HCT116 (cell line): ENCODE measurements around the gene RAVER2. TPM values are rescaled to one million over a fixed set of nuclear protein-coding genes. Genes with fewer than 3 reads are reported as not detected.

Experiments
- ATAC-seq: fragments of 200-7000 bp; cut with Tn5 transposase; 2 replicates; pipeline ENCODE4 v1.9.1; 2020; ENCODE audit warnings: mild to moderate bottlenecking, moderate library complexity
- BruUV-seq: library from RNA; stranded (reverse); fragments of 400-500 nt; replicated peaks from 2 replicates; lab custom pipeline; 2021; lab: Mats Ljungman, UMichigan
- CTCF ChIA-PET: fragments of 300-600 bp; sonication (Branson Sonifier 250); formaldehyde crosslinking; loops from one replicate; lab custom pipeline; 2021; ENCODE audit warnings: antibody characterized with exemption; lab: Charles Lee
- POLR2A ChIA-PET: fragments of 300-600, 350-600 bp; sonication (Branson Sonifier 250); formaldehyde crosslinking; loops from one replicate; lab custom pipeline; 2021; ENCODE audit warnings: antibody characterized with exemption; lab: Charles Lee
- RAD21 ChIA-PET, 2 experiments: fragments of 300-600 bp; sonication (Branson Sonifier 250); formaldehyde crosslinking; loops; one replicate each; lab custom pipeline; 2023; ENCODE audit warnings: low total read pairs in 2 of 2; ENCODE audit not compliant: uncharacterized antibody in 2 of 2, unreplicated experiment in 2 of 2, low non-redundant PET in 1 of 2; lab: Charles Lee
- DNase-seq: peaks from one replicate; pipeline ENCODE4 v3.0.0-alpha.2; 2010; ENCODE audit warnings: low read depth, low spot score
- H2AFZ ChIP-seq: fragments of 200-600 bp; shearing (Covaris generic), sonication (generic); 2 replicates; pipeline ENCODE4 v1.6.1; 2017; ENCODE audit warnings: low read depth, mixed run types, mixed read lengths, antibody characterized with exemption, low read length; ENCODE audit not compliant: poor library complexity, severe bottlenecking
- H3K27ac ChIP-seq: 2 replicates; pipeline ENCODE4 v1.5.1; 2012; ENCODE audit warnings: low read depth, low read length
- H3K27me3 ChIP-seq: fragments of 200-600 bp; sonication (generic); 2 replicates; pipeline ENCODE4 v1.6.1; 2016; ENCODE audit warnings: mixed run types, low read length, mixed read lengths; ENCODE audit not compliant: insufficient read depth
- H3K36me3 ChIP-seq, 2 experiments: fragments of 200-500 bp in 1 of 2; fragments of 200-600 bp in 1 of 2; sonication (Bioruptor generic) in 1 of 2; sonication (generic) in 1 of 2; 2 replicates each; pipeline versions ENCODE4 v1.5.1 to v1.6.1; 2014 to 2016; ENCODE audit warnings: low read length in 2 of 2, inconsistent platforms in 1 of 2, mixed read lengths in 1 of 2, mixed run types in 1 of 2; ENCODE audit not compliant: insufficient read depth in 2 of 2, control insufficient read depth in 1 of 2
- H3K4me1 ChIP-seq, 2 experiments: fragments of 200-600 bp in 1 of 2; sonication (generic) in 1 of 2; 2 replicates each; pipeline versions ENCODE4 v1.5.1 to v1.6.1; 2012 to 2017; ENCODE audit warnings: low read length in 2 of 2, inconsistent platforms in 1 of 2, mild to moderate bottlenecking in 1 of 2, mixed read lengths in 1 of 2, mixed run types in 1 of 2, moderate library complexity in 1 of 2; ENCODE audit not compliant: insufficient read depth in 2 of 2, control insufficient read depth in 1 of 2
- H3K4me2 ChIP-seq: fragments of 200-600 bp; sonication (generic); 2 replicates; pipeline ENCODE4 v1.6.1; 2017; ENCODE audit warnings: mixed run types, low read length, mixed read lengths
- H3K4me3 ChIP-seq, 2 experiments: fragments of 200-600 bp in 1 of 2; sonication (generic) in 1 of 2; replicated peaks in 1 of 2; 2 replicates each; pipeline ENCODE4 v1.5.1; 2011 to 2016; ENCODE audit warnings: low read length in 2 of 2, control low read depth in 1 of 2, low read depth in 1 of 2, mild to moderate bottlenecking in 1 of 2, mixed read lengths in 1 of 2, mixed run types in 1 of 2
- H3K79me2 ChIP-seq: fragments of 200-600 bp; sonication (generic); 2 replicates; pipeline ENCODE4 v1.6.1; 2017; ENCODE audit warnings: mild to moderate bottlenecking, mixed run types, low read length, moderate library complexity, mixed read lengths; ENCODE audit not compliant: insufficient read depth
- H3K9ac ChIP-seq: fragments of 200-600 bp; sonication (generic); 2 replicates; pipeline ENCODE4 v1.6.1; 2016; ENCODE audit warnings: low read length, mixed read lengths
- H3K9me2 ChIP-seq: fragments of 200-600 bp; sonication (generic), shearing (Covaris generic); 2 replicates; pipeline ENCODE4 v1.6.1; 2017; ENCODE audit warnings: mixed run types, mild to moderate bottlenecking, moderate library complexity; ENCODE audit not compliant: insufficient read depth
- H3K9me3 ChIP-seq, 2 experiments: fragments of 200-500 bp in 1 of 2; fragments of 200-600 bp in 1 of 2; sonication (Bioruptor generic) in 1 of 2; sonication (generic) in 1 of 2; 2 replicates each; pipeline ENCODE4 v1.6.1; 2014 to 2017; ENCODE audit warnings: low read length in 2 of 2, mixed read lengths in 2 of 2, inconsistent platforms in 1 of 2, low read depth in 1 of 2, mild to moderate bottlenecking in 1 of 2, mixed run types in 1 of 2, moderate library complexity in 1 of 2; ENCODE audit not compliant: control insufficient read depth in 1 of 2, insufficient read depth in 1 of 2
- H4K20me1 ChIP-seq: fragments of 200-600 bp; sonication (generic), shearing (Covaris generic); 2 replicates; pipeline ENCODE4 v1.6.1; 2017; ENCODE audit warnings: mixed run types, mild to moderate bottlenecking, moderate library complexity; ENCODE audit not compliant: insufficient read depth
- ELF1 ChIP-seq: IDR thresholded peaks from 2 replicates; pipeline ENCODE4 v1.6.1; 2012; ENCODE audit warnings: low read depth, borderline replicate concordance
- EZH2 ChIP-seq: fragments of 200-600 bp; sonication (generic); IDR thresholded peaks from 2 replicates; pipeline ENCODE4 v1.6.1; 2017; ENCODE audit warnings: antibody characterized with exemption, mixed run types
- FOSL1 ChIP-seq: IDR thresholded peaks from 2 replicates; pipeline ENCODE4 v1.6.1; 2012; ENCODE audit warnings: low read depth
- JUND ChIP-seq: IDR thresholded peaks from 2 replicates; pipeline ENCODE4 v1.6.1; 2012
- POLR2A ChIP-seq: IDR thresholded peaks from 2 replicates; pipeline ENCODE4 v1.7.0; 2011; ENCODE audit warnings: borderline replicate concordance; ENCODE audit not compliant: insufficient read depth, insufficient read length; ENCODE audit errors: extremely low read depth
- POLR2AphosphoS5 ChIP-seq: IDR thresholded peaks from 2 replicates; pipeline ENCODE4 v1.6.1; 2011; ENCODE audit warnings: mild to moderate bottlenecking, low read depth, low read length, moderate library complexity
- RAD21 ChIP-seq: IDR thresholded peaks from 2 replicates; pipeline ENCODE4 v1.6.1; 2012; ENCODE audit warnings: low read depth, mild to moderate bottlenecking
- SIN3A ChIP-seq: IDR thresholded peaks from 2 replicates; pipeline ENCODE4 v1.6.1; 2012; ENCODE audit warnings: low read depth
- SP1 ChIP-seq: IDR thresholded peaks from 2 replicates; pipeline ENCODE4 v1.6.1; 2012; ENCODE audit warnings: low read depth
- SRF ChIP-seq: IDR thresholded peaks from 2 replicates; pipeline ENCODE4 v1.6.1; 2012; ENCODE audit warnings: low read depth
- TCF7L2 ChIP-seq: IDR thresholded peaks from 2 replicates; pipeline ENCODE4 v1.7.0; 2011; ENCODE audit warnings: borderline replicate concordance, inconsistent platforms; ENCODE audit not compliant: insufficient read depth, insufficient read length; ENCODE audit errors: extremely low read depth
- intact Hi-C: fragments of 100-400 bp; cut with micrococcal nuclease; formaldehyde crosslinking; loops from 2 replicates; pipeline ENCODE4 v1.10.0; 2022
- total RNA-seq: library from RNA; stranded (reverse); gene quantifications from one replicate; pipeline ENCODE4 v1.2.1, GENCODE V29; 2021; ENCODE audit not compliant: unreplicated experiment
- TF ChIP-seq, protein P1 (sequence below): IDR thresholded peaks from 2 replicates; pipeline ENCODE4 v1.6.1; 2012; ENCODE audit warnings: low read depth

The RAVER2 gene
- total RNA-seq, 1 experiment from 2014 or later, result 23.2 TPM

DNA sequence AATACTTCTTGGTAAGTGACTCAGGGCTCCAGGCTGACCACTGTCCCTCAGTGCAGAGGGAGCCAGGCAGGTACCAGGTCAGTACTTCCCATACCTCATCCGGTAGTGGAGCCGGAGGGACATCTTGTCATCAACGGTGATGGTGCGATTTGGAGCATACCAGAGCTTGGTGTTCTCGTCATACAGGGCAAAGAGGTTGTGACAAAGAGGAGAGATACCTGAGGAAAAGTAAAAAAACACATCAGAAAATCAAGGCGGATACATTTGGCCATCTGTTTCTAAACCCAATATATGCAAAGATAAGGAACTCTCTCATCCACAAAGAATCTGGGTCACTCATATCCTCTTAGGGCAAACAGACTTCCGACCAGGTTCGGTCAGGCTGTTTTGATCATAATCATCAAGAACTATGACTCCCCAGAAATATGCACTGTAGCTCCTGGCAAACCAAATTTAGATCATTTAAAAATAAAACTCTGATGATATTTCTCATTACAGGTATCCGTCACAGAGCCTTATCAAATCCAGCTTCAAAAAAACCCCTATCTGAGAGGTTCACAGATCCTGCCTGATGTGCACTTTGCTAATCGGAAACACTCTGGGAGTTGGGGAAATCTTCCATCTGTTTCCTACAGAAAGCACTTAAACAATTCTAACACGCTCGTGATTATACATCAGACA is 134.2 kb downstream of the RAVER2 start:
- H3K4me3 ChIP-seq, result no peak overlapping the region

More for the DNA sequence above, 134.2 kb downstream of the RAVER2 start:
- no peak for ATAC-seq
- CTCF ChIA-PET, result no interaction called here
- no peak for DNase-seq
- POLR2A ChIA-PET, result no interaction called here
- Histone ChIP-seq H3K79me2 (no peaks in the 10 kb centered on the region), H3K27me3 (no peaks in the 10 kb centered on the region), H3K27ac (no peak overlapping the region), H3K4me1 (no peaks in the 10 kb centered on the region), H3K36me3 (no peaks in the 10 kb centered on the region; a peak in 1 of 4 replicates), H2AFZ (no peak overlapping the region), H3K9ac (no peak overlapping the region), H3K9me3 (no peaks in the 10 kb centered on the region), H4K20me1 (no peaks in the 10 kb centered on the region), H3K9me2 (no peaks in the 10 kb centered on the region), H3K4me2 (no peak overlapping the region)
- no TSS peak for BruUV-seq
- RAD21 ChIA-PET, result no interaction called here
- intact Hi-C loops, result no loop called here
- TF ChIP-seq JUND, result no peak
- TF ChIP-seq RAD21, result no peak
- TF ChIP-seq SP1, result no peak
- no peak for TF ChIP-seq EZH2
- TF ChIP-seq, protein P1, sequence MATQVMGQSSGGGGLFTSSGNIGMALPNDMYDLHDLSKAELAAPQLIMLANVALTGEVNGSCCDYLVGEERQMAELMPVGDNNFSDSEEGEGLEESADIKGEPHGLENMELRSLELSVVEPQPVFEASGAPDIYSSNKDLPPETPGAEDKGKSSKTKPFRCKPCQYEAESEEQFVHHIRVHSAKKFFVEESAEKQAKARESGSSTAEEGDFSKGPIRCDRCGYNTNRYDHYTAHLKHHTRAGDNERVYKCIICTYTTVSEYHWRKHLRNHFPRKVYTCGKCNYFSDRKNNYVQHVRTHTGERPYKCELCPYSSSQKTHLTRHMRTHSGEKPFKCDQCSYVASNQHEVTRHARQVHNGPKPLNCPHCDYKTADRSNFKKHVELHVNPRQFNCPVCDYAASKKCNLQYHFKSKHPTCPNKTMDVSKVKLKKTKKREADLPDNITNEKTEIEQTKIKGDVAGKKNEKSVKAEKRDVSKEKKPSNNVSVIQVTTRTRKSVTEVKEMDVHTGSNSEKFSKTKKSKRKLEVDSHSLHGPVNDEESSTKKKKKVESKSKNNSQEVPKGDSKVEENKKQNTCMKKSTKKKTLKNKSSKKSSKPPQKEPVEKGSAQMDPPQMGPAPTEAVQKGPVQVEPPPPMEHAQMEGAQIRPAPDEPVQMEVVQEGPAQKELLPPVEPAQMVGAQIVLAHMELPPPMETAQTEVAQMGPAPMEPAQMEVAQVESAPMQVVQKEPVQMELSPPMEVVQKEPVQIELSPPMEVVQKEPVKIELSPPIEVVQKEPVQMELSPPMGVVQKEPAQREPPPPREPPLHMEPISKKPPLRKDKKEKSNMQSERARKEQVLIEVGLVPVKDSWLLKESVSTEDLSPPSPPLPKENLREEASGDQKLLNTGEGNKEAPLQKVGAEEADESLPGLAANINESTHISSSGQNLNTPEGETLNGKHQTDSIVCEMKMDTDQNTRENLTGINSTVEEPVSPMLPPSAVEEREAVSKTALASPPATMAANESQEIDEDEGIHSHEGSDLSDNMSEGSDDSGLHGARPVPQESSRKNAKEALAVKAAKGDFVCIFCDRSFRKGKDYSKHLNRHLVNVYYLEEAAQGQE, result no peak
- TF ChIP-seq TCF7L2, result no peak
- TF ChIP-seq POLR2AphosphoS5, result no peak
- TF ChIP-seq POLR2A, result no peak
- no peak for TF ChIP-seq FOSL1
- no peak for TF ChIP-seq SRF
- no peak for TF ChIP-seq SIN3A
- no peak for TF ChIP-seq ELF1
